ENCODE results near the gene DSC3.

DSC3 gene

GRCh38 chr18:31042406-31043181 is at the start of gene DSC3:
Gene DSC3, minus strand, starts transcription at chr18:31042742. Its CDS starts 82 bp downstream, at chr18:31042660.
- no peak for DNase-seq

- no peak for DNase-seq
Observed at GRCh38 chr18:31091350-31091749, 48.8 kb upstream of the DSC3 start.

- no peak for DNase-seq
Observed at GRCh38 chr18:31088532-31088931, 46.0 kb upstream of the DSC3 start.

GRCh38 chr18:31079973-31080372 is 37.4 kb upstream of the DSC3 start:
- DNase-seq: no peak

GRCh38 chr18:31077878-31078277 is 35.3 kb upstream of the DSC3 start:
- DNase-seq: no peak

- DNase-seq: no peak
Observed at GRCh38 chr18:31072175-31072574, 29.6 kb upstream of the DSC3 start.

GRCh38 chr18:31070206-31070605 is 27.7 kb upstream of the DSC3 start:
- DNase-seq: no peak

GRCh38 chr18:31066266-31066665 is 23.7 kb upstream of the DSC3 start:
- no peak for DNase-seq

- DNase-seq: no peak
Observed at GRCh38 chr18:31065036-31065773, 22.7 kb upstream of the DSC3 start.

- DNase-seq: no peak
Observed at GRCh38 chr18:31064130-31064529, 21.6 kb upstream of the DSC3 start.

- no peak for DNase-seq
Observed at GRCh38 chr18:31061945-31062344, 19.4 kb upstream of the DSC3 start.

GRCh38 chr18:31058897-31059296 is 16.4 kb upstream of the DSC3 start:
- no peak for DNase-seq

GRCh38 chr18:31057917-31058316 is 15.4 kb upstream of the DSC3 start:
- DNase-seq: no peak

- DNase-seq: no peak
Observed at GRCh38 chr18:31057051-31057450, 14.5 kb upstream of the DSC3 start.

GRCh38 chr18:31056296-31056695 is 13.8 kb upstream of the DSC3 start:
- no peak for DNase-seq

- DNase-seq: no peak
Observed at GRCh38 chr18:31050635-31051034, 8.1 kb upstream of the DSC3 start.

- no peak for DNase-seq
Observed at GRCh38 chr18:31049189-31049588, 6.6 kb upstream of the DSC3 start.

- no peak for DNase-seq
Observed at GRCh38 chr18:31048216-31048615, 5.7 kb upstream of the DSC3 start.

- DNase-seq: no peak
Observed at GRCh38 chr18:31046916-31047315, 4.4 kb upstream of the DSC3 start.

- DNase-seq: no peak
Observed at GRCh38 chr18:31045599-31045998, 3.1 kb upstream of the DSC3 start.

GRCh38 chr18:31044926-31045325 is 2.4 kb upstream of the DSC3 start:
- no peak for DNase-seq

GRCh38 chr18:31043709-31044108 is 1.2 kb upstream of the DSC3 start:
- no peak for DNase-seq

GRCh38 chr18:31042084-31042405 is 497 bp downstream of the DSC3 start:
- DNase-seq: no peak

- no peak for DNase-seq
Observed at GRCh38 chr18:31041271-31042083, 1.1 kb downstream of the DSC3 start.
